Measurements from ENCODE around the gene PICALM. TPM values are rescaled to one million over a fixed set of nuclear protein-coding genes. Genes with fewer than 3 reads are reported as not detected.

Gene PICALM
- total and polyA plus RNA-seq, 4 donors = 56.8 to 454 (median 152) TPM

- Histone ChIP-seq H3K4me3 (no peak overlapping the region), H3K9me3 (ENCODE audit: control insufficient read depth in 4 of 4, insufficient read depth in 3 of 4, low read length in 3 of 4) (no peaks in the 10 kb centered on the region), H3K4me1 (ENCODE audit: control insufficient read depth in 5 of 5, insufficient read depth in 5 of 5, low read length in 5 of 5) (peaks cover 0 to 3% (median 0%) of the 10 kb centered on the region in 5 donors), H3K36me3 (ENCODE audit: control insufficient read depth in 4 of 4, insufficient read depth in 4 of 4, low read length in 4 of 4) (peaks cover 20 to 39% (median 29%) of the 10 kb centered on the region in 4 donors), H3K9ac (ENCODE audit: insufficient read depth in 1 of 2, low read length in 2 of 2) (no peak overlapping the region), H3K27ac (ENCODE audit: low read depth in 1 of 2, low read length in 1 of 2) (no peak overlapping the region), H3K27me3 (ENCODE audit: control insufficient read depth in 3 of 3, insufficient read depth in 3 of 3, low read length in 2 of 3) (no peaks in the 10 kb centered on the region)
- 96 to 97% methylated on average over 3 of the region's 3 CpGs for WGBS, 2 donors
- DNase-seq (no peak), ATAC-seq (ENCODE audit: insufficient read depth, low FRiP score) (no peak)
- no peak for TF ChIP-seq CTCF (IDR thresholded peaks at IDR 0.05; ENCODE audit: control extremely low read depth, extremely low read depth)
Observed at GRCh38 chr11:86002431-86002830, 66.5 kb downstream of the PICALM start.

GRCh38 chr11:85991508-85991907, 77.4 kb downstream of the PICALM start:
- Histone ChIP-seq H3K36me3 (ENCODE audit: control insufficient read depth in 4 of 4, insufficient read depth in 4 of 4, low read length in 4 of 4) (peaks cover 6 to 32% (median 17%) of the 10 kb centered on the region in 4 donors), H3K27ac (ENCODE audit: low read depth in 1 of 2, low read length in 1 of 2) (no peak overlapping the region), H3K9ac (ENCODE audit: insufficient read depth in 1 of 2, low read length in 2 of 2) (no peak overlapping the region), H3K9me3 (ENCODE audit: control insufficient read depth in 4 of 4, insufficient read depth in 3 of 4, low read length in 3 of 4) (no peaks in the 10 kb centered on the region), H3K4me3 (no peak overlapping the region), H3K4me1 (ENCODE audit: control insufficient read depth in 5 of 5, insufficient read depth in 5 of 5, low read length in 5 of 5) (no peaks in the 10 kb centered on the region), H3K27me3 (ENCODE audit: control insufficient read depth in 3 of 3, insufficient read depth in 3 of 3, low read length in 2 of 3) (no peaks in the 10 kb centered on the region)
- ATAC-seq (ENCODE audit: insufficient read depth, low FRiP score) (no peak), DNase-seq (no peak)
- TF ChIP-seq CTCF (IDR thresholded peaks at IDR 0.05; ENCODE audit: control extremely low read depth, extremely low read depth) = no peak
- WGBS, 2 donors = 91 to 98% methylated on average over 2 of the region's 2 CpGs

- no peak overlapping the region for H3K4me3 ChIP-seq
- no peak for DNase-seq
- H3K36me3 ChIP-seq (ENCODE audit: control insufficient read depth in 4 of 4, insufficient read depth in 4 of 4, low read length in 4 of 4) = peaks cover 6 to 35% (median 18%) of the 10 kb centered on the region in 4 donors
- H3K9me3 ChIP-seq (ENCODE audit: control insufficient read depth in 4 of 4, insufficient read depth in 3 of 4, low read length in 3 of 4) = no peaks in the 10 kb centered on the region
- WGBS, 2 donors = 57 to 80% methylated on average over 2 of the region's 2 CpGs
- ATAC-seq (ENCODE audit: insufficient read depth, low FRiP score) = no peak
- TF ChIP-seq CTCF (IDR thresholded peaks at IDR 0.05; ENCODE audit: control extremely low read depth, extremely low read depth) = no peak
- no peak overlapping the region for H3K27ac ChIP-seq (ENCODE audit: low read depth in 1 of 2, low read length in 1 of 2)
- H3K27me3 ChIP-seq (ENCODE audit: control insufficient read depth in 3 of 3, insufficient read depth in 3 of 3, low read length in 2 of 3) = no peaks in the 10 kb centered on the region
- no peaks in the 10 kb centered on the region for H3K4me1 ChIP-seq (ENCODE audit: control insufficient read depth in 5 of 5, insufficient read depth in 5 of 5, low read length in 5 of 5)
- H3K9ac ChIP-seq (ENCODE audit: insufficient read depth in 1 of 2, low read length in 2 of 2) = no peak overlapping the region
Observed at GRCh38 chr11:85989746-85990145, 79.1 kb downstream of the PICALM start.

GRCh38 chr11:85988780-85989179, 80.1 kb downstream of the PICALM start:
- Histone ChIP-seq H3K36me3 (ENCODE audit: control insufficient read depth in 4 of 4, insufficient read depth in 4 of 4, low read length in 4 of 4) (peaks cover 3 to 27% (median 17%) of the 10 kb centered on the region in 4 donors), H3K4me1 (ENCODE audit: control insufficient read depth in 5 of 5, insufficient read depth in 5 of 5, low read length in 5 of 5) (no peaks in the 10 kb centered on the region)
- WGBS, 2 donors = 77 to 91% methylated on average over 3 of the region's 3 CpGs

More at GRCh38 chr11:85988780-85989179, 80.1 kb downstream of the PICALM start:
- Histone ChIP-seq H3K9ac (ENCODE audit: insufficient read depth in 1 of 2, low read length in 2 of 2) (no peak overlapping the region), H3K4me3 (no peak overlapping the region), H3K27ac (ENCODE audit: low read depth in 1 of 2, low read length in 1 of 2) (no peak overlapping the region), H3K9me3 (ENCODE audit: control insufficient read depth in 4 of 4, insufficient read depth in 3 of 4, low read length in 3 of 4) (no peaks in the 10 kb centered on the region), H3K27me3 (ENCODE audit: control insufficient read depth in 3 of 3, insufficient read depth in 3 of 3, low read length in 2 of 3) (no peaks in the 10 kb centered on the region)
- TF ChIP-seq CTCF (IDR thresholded peaks at IDR 0.05; ENCODE audit: control extremely low read depth, extremely low read depth) = no peak
- ATAC-seq (ENCODE audit: insufficient read depth, low FRiP score) (no peak), DNase-seq (no peak)

All from lung (tissue), 12 donors.